Stimulated activated effector memory CD8-positive, alpha-beta T cell treated with anti-CD3 and anti-CD28 coated beads, Interleukin-12 subunit alpha, Interleukin-12 subunit beta, amount 100 ng/mL, for 72 hours (primary cell): ENCODE data around the gene MRPS15.
A peak's percentile ranks its signal among the peaks of the same experiment; 100 is the strongest.

Experiments
- ATAC-seq: fragments of 150-1000 bp; cut with Tn5 transposase; 2 replicates; pipeline ENCODE4 v1.10.0; 2021
- DNase-seq, 2 donors: peaks; one replicate each; pipeline ENCODE4 v3.0.0; 2021 to 2022; ENCODE audit warnings: low spot score in 2 of 2
- H3K27ac Mint-ChIP-seq: one replicate; pipeline ENCODE4 v1.8.0; 2022; ENCODE audit warnings: mild to moderate bottlenecking, mixed read lengths
- H3K36me3 Mint-ChIP-seq: one replicate; pipeline ENCODE4 v1.8.0; 2022; ENCODE audit warnings: mild to moderate bottlenecking, mixed read lengths
- H3K4me1 Mint-ChIP-seq: one replicate; pipeline ENCODE4 v1.8.0; 2022; ENCODE audit warnings: mixed read lengths
- H3K4me3 Mint-ChIP-seq: one replicate; pipeline ENCODE4 v1.8.0; 2022; ENCODE audit warnings: mild to moderate bottlenecking, mixed read lengths
- H3K9me3 Mint-ChIP-seq: one replicate; pipeline ENCODE4 v1.8.0; 2022; ENCODE audit warnings: mixed read lengths

MRPS15 gene

DNA sequence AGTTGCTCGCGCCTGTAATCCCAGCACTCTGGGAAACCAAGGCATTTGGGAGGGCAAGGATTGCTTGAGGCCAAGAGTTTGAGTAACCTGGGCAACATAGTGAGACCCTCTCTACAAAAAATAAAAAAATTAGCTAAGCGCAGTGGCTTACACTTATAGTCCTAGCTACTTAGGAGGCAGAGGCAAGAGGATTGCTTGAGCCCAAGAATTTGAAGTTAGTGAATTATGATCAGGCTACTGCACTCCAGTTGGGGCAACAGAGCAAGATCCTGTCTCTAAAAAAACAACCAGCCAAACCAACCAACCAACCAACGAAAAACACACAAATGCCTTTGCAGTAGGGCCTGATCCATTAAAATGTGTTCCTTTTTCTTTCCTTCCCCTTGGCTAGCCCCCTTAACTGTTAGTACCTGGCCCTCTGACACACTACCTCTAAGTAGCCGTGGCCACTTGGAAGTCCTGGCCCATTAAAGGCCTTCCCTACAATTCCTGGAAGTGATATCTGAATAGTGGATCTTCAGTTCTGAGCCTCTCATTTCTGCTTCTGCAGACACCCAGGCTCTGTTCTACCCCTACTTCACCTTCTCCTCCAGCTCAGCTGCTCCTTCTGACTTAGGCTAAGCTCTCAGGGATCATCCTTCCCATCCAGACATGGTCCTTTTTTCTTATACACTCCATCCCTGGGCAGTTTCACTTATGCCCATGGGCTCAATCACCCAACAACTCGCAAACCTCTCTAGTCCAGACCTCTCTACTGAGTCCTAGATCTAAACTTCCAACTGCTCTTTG lies 10.4 kb downstream of the MRPS15 start:
- Mint-ChIP-seq H3K4me3 (no peak overlapping the region), H3K9me3 (no peaks in the 10 kb centered on the region), H3K36me3 (peaks cover 48% of the 10 kb centered on the region), H3K4me1 (peaks cover 35% of the 10 kb centered on the region), H3K27ac (peak overlapping the region; percentile 52)
- ATAC-seq (no peak), DNase-seq (no peak)

GRCh38 chr1:36453051-36453450 lies 11.1 kb downstream of the MRPS15 start:
- ATAC-seq (no peak), DNase-seq (no peak)
- peaks cover 40% of the 10 kb centered on the region for H3K36me3 Mint-ChIP-seq
- H3K27ac Mint-ChIP-seq, result no peak overlapping the region
- H3K4me1 Mint-ChIP-seq, result peaks cover 28% of the 10 kb centered on the region
- no peaks in the 10 kb centered on the region for H3K9me3 Mint-ChIP-seq
- H3K4me3 Mint-ChIP-seq, result no peak overlapping the region

DNA sequence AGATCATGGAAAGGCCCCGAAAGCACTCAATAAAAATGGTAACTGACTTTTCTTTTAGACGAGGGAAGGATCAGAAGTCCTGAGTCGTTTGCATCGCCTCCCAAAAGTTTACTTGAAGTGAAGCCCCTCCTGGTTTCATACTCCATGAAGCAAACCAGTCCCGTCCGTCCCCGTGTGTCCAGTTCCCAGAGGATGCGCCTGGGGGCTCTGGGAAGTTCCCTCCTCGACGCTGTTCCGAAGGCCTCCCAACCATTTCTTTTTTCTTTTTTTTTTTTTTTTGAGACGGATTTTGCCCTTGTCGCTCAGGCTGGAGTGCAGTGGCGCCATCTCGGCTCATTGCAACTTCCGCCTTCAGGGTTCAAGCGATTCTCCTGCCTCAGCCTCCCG lies 13.3 kb downstream of the MRPS15 start:
- Mint-ChIP-seq H3K4me1 (peaks cover 20% of the 10 kb centered on the region), H3K9me3 (no peaks in the 10 kb centered on the region), H3K27ac (peak overlapping the region; percentile 96), H3K36me3 (peaks cover 21% of the 10 kb centered on the region), H3K4me3 (peak overlapping the region; percentile 80)
- ATAC-seq (no peak), DNase-seq (no peak)

DNA sequence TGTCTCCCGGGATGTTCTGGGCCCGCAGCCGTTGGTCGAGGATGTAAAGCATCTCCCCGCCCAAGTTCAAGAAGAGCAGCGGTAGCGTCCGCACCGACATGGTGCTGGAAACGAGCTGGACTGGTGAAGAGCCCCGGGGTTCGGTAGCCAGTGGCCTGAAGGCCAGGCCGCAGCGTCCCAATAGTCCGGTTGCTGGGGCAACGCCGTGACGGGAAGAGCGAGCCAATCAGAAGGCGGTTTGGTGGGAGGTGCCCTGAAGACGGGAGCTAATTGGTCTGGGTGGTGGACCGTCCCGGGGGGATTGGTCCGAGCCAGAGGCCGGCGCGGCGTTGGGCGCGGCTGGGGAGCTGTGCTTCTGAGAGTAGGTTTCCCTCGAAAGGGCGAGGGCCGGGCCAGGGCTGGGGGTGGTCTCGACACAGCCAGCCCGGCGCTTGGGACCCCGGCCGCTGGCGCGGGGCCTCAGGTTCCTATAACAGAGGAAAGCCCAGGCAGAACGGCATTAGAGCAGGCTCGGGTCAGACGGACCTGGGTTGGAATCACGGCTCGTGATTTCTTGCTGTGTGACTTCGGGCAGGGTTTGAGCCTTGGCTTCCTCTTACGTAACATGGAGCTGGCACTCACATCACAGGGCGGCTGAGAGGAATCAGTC lies 13.8 kb downstream of the MRPS15 start, which contains the start of gene OSCP1:
TSS of gene OSCP1 (minus strand) at position 182 of the 649 bp plus-strand sequence. CDS start at position 100, 82 bp downstream.
- peaks cover 20% of the 10 kb centered on the region for H3K4me1 Mint-ChIP-seq
- H3K4me3 Mint-ChIP-seq, result peak within 1 kb of the TSS; percentile 80
- peak within 1 kb of the TSS; percentile 96 for H3K27ac Mint-ChIP-seq

DNA sequence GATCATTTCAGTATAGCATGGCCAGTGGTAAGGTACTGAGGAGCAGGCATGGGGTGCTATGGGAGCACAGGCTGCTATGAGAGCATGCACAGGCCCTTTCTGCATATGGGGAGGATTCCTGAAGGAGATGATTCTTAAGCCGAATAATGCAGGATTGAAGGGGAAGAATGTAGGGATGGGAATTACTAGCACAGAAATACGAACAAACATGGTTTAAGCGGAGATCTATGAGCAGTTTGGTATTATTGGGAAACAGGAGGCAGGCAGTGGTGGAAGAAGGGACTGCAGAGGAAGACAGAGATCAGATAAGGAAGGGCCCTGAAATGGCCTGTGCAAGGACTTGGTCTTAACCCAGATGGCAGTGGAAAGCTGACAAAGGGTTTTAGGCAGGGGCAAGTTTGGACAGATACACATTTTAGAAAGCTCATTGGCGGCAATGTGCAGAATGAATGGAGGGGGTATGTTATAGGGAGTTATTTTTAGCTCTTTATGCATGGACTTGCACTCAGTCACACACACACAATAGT lies 15.6 kb downstream of the MRPS15 start:
- no peak for DNase-seq
- Mint-ChIP-seq H3K27ac (peak overlapping the region; percentile 4), H3K9me3 (no peaks in the 10 kb centered on the region), H3K4me1 (peaks cover 20% of the 10 kb centered on the region), H3K36me3 (peaks cover 10% of the 10 kb centered on the region), H3K4me3 (no peak overlapping the region)
- ATAC-seq, result no peak

More for the DNA sequence above, 13.8 kb downstream of the MRPS15 start, which contains the start of gene OSCP1:
- peak; percentile 99 for ATAC-seq
- no peaks in the 10 kb centered on the region for H3K9me3 Mint-ChIP-seq
- peak; percentile 73 to 92 for DNase-seq
- peaks cover 15% of the 10 kb centered on the region for H3K36me3 Mint-ChIP-seq

- no peak overlapping the region for H3K27ac Mint-ChIP-seq
- H3K9me3 Mint-ChIP-seq, result no peaks in the 10 kb centered on the region
- H3K36me3 Mint-ChIP-seq, result peaks cover 10% of the 10 kb centered on the region
- H3K4me1 Mint-ChIP-seq, result peaks cover 18% of the 10 kb centered on the region
- no peak overlapping the region for H3K4me3 Mint-ChIP-seq
- DNase-seq (no peak), ATAC-seq (no peak)
Observed at GRCh38 chr1:36447450-36447849, 16.7 kb downstream of the MRPS15 start.

DNA sequence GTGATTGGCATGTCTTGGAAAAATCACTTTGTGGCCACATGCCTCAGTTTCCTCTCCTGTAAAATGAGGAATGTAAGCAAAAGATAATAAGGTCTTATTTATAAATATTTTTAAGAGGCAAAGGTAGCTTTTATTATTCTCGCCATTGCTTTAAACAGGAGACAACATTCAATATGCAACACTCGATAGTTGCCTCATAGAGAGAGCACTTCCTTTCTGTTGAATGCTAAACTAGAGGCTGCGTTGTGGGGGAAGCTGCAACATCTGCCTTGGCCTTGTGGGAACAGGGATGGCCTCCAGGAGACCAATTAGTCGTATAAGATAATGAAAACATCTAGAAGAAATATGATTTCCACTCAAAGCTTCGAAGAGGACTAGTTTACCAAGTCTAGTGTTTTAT lies 17.4 kb downstream of the MRPS15 start:
- peaks cover 14% of the 10 kb centered on the region for H3K4me1 Mint-ChIP-seq
- H3K27ac Mint-ChIP-seq, result no peak overlapping the region
- ATAC-seq, result no peak
- DNase-seq, result no peak
- H3K4me3 Mint-ChIP-seq, result no peak overlapping the region
- H3K36me3 Mint-ChIP-seq, result peaks cover 10% of the 10 kb centered on the region
- no peaks in the 10 kb centered on the region for H3K9me3 Mint-ChIP-seq

- ATAC-seq (no peak), DNase-seq (no peak)
- Mint-ChIP-seq H3K4me3 (no peak overlapping the region), H3K27ac (no peak overlapping the region), H3K36me3 (peaks cover 10% of the 10 kb centered on the region), H3K4me1 (peaks cover 9% of the 10 kb centered on the region), H3K9me3 (no peaks in the 10 kb centered on the region)
Observed at GRCh38 chr1:36446271-36446670, 17.9 kb downstream of the MRPS15 start.

GRCh38 chr1:36443297-36443696 lies 20.9 kb downstream of the MRPS15 start:
- Mint-ChIP-seq H3K9me3 (no peaks in the 10 kb centered on the region), H3K4me1 (no peaks in the 10 kb centered on the region), H3K4me3 (no peak overlapping the region), H3K36me3 (no peaks in the 10 kb centered on the region), H3K27ac (no peak overlapping the region)
- no peak for ATAC-seq
- no peak for DNase-seq

GRCh38 chr1:36442337-36442736 lies 21.8 kb downstream of the MRPS15 start:
- no peak overlapping the region for H3K27ac Mint-ChIP-seq
- H3K9me3 Mint-ChIP-seq, result no peaks in the 10 kb centered on the region
- DNase-seq (no peak), ATAC-seq (no peak)
- no peaks in the 10 kb centered on the region for H3K4me1 Mint-ChIP-seq
- no peaks in the 10 kb centered on the region for H3K36me3 Mint-ChIP-seq
- H3K4me3 Mint-ChIP-seq, result no peak overlapping the region

- Mint-ChIP-seq H3K4me3 (no peak overlapping the region), H3K36me3 (no peaks in the 10 kb centered on the region), H3K4me1 (no peaks in the 10 kb centered on the region), H3K27ac (no peak overlapping the region), H3K9me3 (no peaks in the 10 kb centered on the region)
- DNase-seq, result no peak
- ATAC-seq, result no peak
Observed at GRCh38 chr1:36440646-36441045, 23.5 kb downstream of the MRPS15 start.

DNA sequence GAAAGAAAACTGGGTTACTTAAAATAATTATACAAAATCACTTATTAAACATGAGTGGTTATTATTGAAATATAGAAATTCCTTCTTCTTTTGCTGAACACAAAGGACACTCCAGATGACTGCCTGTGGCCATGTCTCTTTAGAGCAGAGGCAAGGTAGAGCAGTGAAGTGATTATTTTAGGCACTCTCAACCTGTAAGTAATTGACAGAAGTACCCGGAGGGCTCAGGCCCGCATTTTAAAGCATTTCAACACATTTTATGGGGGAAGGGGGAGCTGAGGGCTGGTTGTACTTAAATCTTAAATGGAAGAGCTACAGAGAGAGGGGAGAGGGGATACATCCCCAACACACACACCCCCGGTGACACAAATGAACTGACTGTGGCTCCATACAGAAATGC lies 24.1 kb downstream of the MRPS15 start:
- Mint-ChIP-seq H3K9me3 (no peaks in the 10 kb centered on the region), H3K27ac (no peak overlapping the region), H3K4me3 (no peak overlapping the region), H3K4me1 (no peaks in the 10 kb centered on the region), H3K36me3 (no peaks in the 10 kb centered on the region)
- DNase-seq, result no peak
- ATAC-seq, result no peak

GRCh38 chr1:36438715-36439114 lies 25.5 kb downstream of the MRPS15 start:
- no peak for DNase-seq
- no peak for ATAC-seq
- no peaks in the 10 kb centered on the region for H3K9me3 Mint-ChIP-seq
- H3K4me1 Mint-ChIP-seq, result no peaks in the 10 kb centered on the region
- H3K27ac Mint-ChIP-seq, result no peak overlapping the region
- no peak overlapping the region for H3K4me3 Mint-ChIP-seq
- H3K36me3 Mint-ChIP-seq, result no peaks in the 10 kb centered on the region

DNA sequence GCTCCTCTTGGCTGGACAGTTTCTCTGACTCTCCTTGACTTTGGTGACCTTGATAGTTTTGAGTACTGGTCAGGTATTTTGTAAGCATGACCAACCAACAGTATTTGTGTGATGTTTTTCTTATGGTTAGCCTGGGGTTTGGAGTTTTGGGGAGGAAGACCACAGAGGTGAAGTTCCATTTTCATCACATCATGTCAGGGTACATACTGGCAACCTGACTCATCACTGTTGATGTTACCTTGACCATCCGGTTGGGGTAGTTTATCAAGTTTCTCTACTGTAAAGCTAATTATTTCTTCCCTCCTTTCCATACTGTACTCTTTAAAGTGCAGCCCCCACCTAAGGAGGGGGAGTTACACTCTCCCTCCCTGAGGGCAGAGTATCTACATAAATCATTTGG lies 27.4 kb downstream of the MRPS15 start:
- no peaks in the 10 kb centered on the region for H3K4me1 Mint-ChIP-seq
- no peak for ATAC-seq
- no peak for DNase-seq

DNA sequence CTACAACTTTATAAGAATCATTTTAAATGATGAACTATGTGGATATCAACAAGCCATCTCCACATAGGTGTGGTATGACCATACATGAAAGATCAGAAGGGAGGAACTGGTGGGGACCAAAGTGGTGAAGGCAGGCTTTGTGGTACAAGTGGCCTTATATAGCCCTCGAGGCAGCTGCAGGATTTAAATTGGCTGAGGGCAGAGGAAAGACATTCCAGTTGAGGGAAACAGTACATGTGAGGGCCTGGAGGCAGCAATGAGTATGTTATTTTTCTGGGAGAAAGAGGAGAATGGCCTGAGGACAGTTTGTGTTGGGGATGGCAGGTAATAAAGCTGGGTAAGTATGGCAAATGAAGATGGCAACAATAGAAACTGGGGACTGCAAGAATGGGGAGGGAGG lies 31.1 kb downstream of the MRPS15 start:
- Mint-ChIP-seq H3K4me1 (no peaks in the 10 kb centered on the region), H3K36me3 (no peaks in the 10 kb centered on the region), H3K9me3 (no peaks in the 10 kb centered on the region), H3K4me3 (no peak overlapping the region), H3K27ac (no peak overlapping the region)
- ATAC-seq (no peak), DNase-seq (no peak)

More for the DNA sequence above, 27.4 kb downstream of the MRPS15 start:
- no peak overlapping the region for H3K4me3 Mint-ChIP-seq
- H3K27ac Mint-ChIP-seq, result no peak overlapping the region
- H3K9me3 Mint-ChIP-seq, result no peaks in the 10 kb centered on the region
- no peaks in the 10 kb centered on the region for H3K36me3 Mint-ChIP-seq

DNA sequence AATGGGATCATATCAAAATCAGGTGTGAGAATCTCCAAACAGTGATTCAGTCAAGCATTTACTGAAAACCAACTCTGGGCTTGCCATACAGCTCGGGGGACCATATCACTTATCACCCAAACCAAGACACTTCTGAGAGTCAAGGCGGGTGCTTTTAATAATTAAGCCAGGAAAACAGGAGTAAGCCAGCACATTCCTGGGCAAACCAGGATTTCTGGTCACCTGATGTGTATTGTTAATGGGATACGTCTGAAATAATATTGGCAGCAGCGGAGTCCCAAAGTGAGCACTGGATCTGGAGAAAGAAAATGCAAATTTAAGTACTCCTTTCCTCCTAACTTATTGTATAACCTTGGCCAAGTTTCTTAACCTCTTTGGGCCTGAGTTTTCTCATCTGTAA lies 31.6 kb downstream of the MRPS15 start:
- no peak overlapping the region for H3K4me3 Mint-ChIP-seq

More for the DNA sequence above, 31.6 kb downstream of the MRPS15 start:
- no peaks in the 10 kb centered on the region for H3K36me3 Mint-ChIP-seq
- H3K27ac Mint-ChIP-seq, result no peak overlapping the region
- ATAC-seq, result no peak
- no peaks in the 10 kb centered on the region for H3K4me1 Mint-ChIP-seq
- no peak for DNase-seq
- H3K9me3 Mint-ChIP-seq, result no peaks in the 10 kb centered on the region
